ENCODE results near the gene NDUFA13. TPM values are rescaled to one million over a fixed set of nuclear protein-coding genes. Genes with fewer than 3 reads are reported as not detected.

NDUFA13 gene
- polyA plus RNA-seq, 1 experiment = 388 TPM

DNA sequence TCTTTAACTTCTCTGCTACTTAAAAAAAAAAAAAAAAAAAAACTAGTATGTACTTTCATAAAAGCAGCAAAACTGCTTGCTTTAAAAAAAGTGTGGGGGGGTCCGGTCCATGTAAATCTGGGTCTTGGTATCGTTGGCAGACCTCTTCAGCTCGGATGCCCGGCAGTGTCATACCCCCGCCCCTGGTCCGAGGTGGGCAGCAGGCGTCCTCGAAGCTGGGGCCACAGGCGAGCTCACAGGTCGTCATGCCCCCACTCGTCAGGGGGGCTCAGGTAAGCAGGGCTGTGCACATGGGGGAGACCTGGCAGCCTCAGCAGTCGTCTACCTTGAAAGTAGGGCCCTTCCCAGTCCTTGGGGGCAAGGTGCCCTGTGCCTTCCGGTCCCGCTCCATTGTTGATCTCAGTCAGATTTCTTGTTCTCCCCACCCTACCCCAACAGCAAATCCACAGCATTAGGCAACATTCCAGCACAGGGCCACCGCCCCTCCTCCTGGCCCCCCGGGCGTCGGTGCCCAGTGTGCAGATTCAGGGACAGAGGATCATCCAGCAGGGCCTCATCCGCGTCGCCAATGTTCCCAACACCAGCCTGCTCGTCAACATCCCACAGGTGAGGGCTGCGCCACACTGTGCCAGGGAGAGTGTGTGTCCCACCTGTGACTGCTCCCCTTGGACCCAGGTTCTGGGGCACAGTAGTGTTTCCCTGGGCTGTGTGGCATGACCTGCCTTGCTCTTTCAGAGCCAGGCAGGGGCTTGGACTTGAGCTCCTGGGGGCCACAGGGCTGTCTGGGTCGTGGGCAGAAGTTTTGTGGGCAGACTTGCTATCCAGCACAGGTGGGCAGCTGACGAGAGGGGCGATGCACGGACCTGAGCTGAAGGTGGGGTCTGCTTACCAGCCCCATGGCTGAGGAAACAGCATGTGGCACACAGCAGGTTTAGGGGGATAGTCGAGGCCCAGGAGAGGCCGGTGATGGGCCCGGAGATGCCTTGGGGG lies 20.1 kb upstream of the NDUFA13 start:
- DNase-seq (ENCODE audit: low read depth, low spot score) = no peak
- Histone ChIP-seq H3K27ac (ENCODE audit: low read depth, low read length) (no peak overlapping the region), H3K27me3 (ENCODE audit: control insufficient read depth, insufficient read depth, low read length) (no peaks in the 10 kb centered on the region), H3K4me3 (ENCODE audit: low read depth, low read length) (no peak overlapping the region), H3K9me3 (ENCODE audit: control insufficient read depth, insufficient read depth, low read length) (no peaks in the 10 kb centered on the region; the same call in 1 of the 2 replicates)
- ChIA-PET POLR2A (no interaction called here), CTCF (interaction anchor here (1.3 kb wide), 1 partner anchor 129 kb away, joined by 3 read pairs; no protein-coding TSS in a partner anchor)
- no peak for TF ChIP-seq CTCF (IDR thresholded peaks at IDR 0.05; ENCODE audit: low read depth, low read length)

DNA sequence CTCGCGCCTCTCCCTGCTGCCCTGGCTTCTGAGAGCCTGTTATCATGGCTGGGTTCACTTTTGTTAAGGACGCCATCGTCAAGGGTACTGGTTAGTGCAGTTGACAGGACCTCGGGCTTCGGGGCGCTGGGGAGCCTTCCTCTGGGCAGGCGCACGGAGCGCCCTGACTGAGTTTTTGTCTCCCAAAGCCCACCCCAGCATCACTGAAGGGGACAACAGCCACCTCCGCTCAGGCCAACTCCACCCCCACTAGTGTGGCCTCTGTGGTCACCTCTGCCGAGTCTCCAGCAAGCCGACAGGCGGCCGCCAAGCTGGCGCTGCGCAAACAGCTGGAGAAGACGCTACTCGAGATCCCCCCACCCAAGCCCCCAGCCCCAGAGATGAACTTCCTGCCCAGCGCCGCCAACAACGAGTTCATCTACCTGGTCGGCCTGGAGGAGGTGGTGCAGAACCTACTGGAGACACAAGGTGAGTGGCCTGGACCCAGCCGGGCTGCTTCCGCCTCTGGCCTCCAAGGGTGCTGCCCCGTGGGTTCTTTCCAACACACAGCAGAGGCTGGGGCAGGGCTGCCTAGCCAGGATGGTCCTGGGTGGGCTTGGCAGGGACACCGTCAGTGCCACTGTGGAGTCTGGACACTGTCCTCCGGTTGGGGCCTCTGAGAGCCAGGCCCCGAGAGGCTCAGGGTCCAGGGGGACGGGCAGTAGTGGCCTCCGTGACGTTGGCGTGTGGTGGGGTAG lies 17.6 kb upstream of the NDUFA13 start:
- no peaks in the 10 kb centered on the region for H3K27me3 ChIP-seq (ENCODE audit: control insufficient read depth, insufficient read depth, low read length)
- H3K4me3 ChIP-seq (ENCODE audit: low read depth, low read length) = no peak overlapping the region
- ChIA-PET POLR2A (no interaction called here), CTCF (no interaction called here)
- no peak for DNase-seq (ENCODE audit: low read depth, low spot score)
- H3K9me3 ChIP-seq (ENCODE audit: control insufficient read depth, insufficient read depth, low read length) = no peaks in the 10 kb centered on the region; the same call in 1 of the 2 replicates
- H3K27ac ChIP-seq (ENCODE audit: low read depth, low read length) = no peak overlapping the region
- TF ChIP-seq CTCF (IDR thresholded peaks at IDR 0.05; ENCODE audit: low read depth, low read length) = no peak

GRCh38 chr19:19499272-19499995 lies 16.6 kb upstream of the NDUFA13 start:
- no peak for TF ChIP-seq CTCF (IDR thresholded peaks at IDR 0.05; ENCODE audit: low read depth, low read length)
- no peak for DNase-seq (ENCODE audit: low read depth, low spot score)
- no peaks in the 10 kb centered on the region for H3K27me3 ChIP-seq (ENCODE audit: control insufficient read depth, insufficient read depth, low read length)
- H3K4me3 ChIP-seq (ENCODE audit: low read depth, low read length) = no peak overlapping the region
- POLR2A ChIA-PET = no interaction called here
- no peaks in the 10 kb centered on the region; the same call in 1 of the 2 replicates for H3K9me3 ChIP-seq (ENCODE audit: control insufficient read depth, insufficient read depth, low read length)
- CTCF ChIA-PET = no interaction called here
- H3K27ac ChIP-seq (ENCODE audit: low read depth, low read length) = no peak overlapping the region

- no peak for TF ChIP-seq CTCF (IDR thresholded peaks at IDR 0.05; ENCODE audit: low read depth, low read length)
- no peak for DNase-seq (ENCODE audit: low read depth, low spot score)
- Histone ChIP-seq H3K9me3 (ENCODE audit: control insufficient read depth, insufficient read depth, low read length) (no peaks in the 10 kb centered on the region; the same call in 1 of the 2 replicates), H3K27me3 (ENCODE audit: control insufficient read depth, insufficient read depth, low read length) (no peaks in the 10 kb centered on the region), H3K4me3 (ENCODE audit: low read depth, low read length) (no peak overlapping the region), H3K27ac (ENCODE audit: low read depth, low read length) (no peak overlapping the region)
- ChIA-PET CTCF (no interaction called here), POLR2A (no interaction called here)
Observed at GRCh38 chr19:19500975-19501644, 14.9 kb upstream of the NDUFA13 start.
